GM18520 (cell line): Measurements from ENCODE around the gene RASA3.

ENCODE experiments used
- ATAC-seq: cut with Tn5 transposase; IDR thresholded peaks from one replicate; pipeline ENCODE4 v1.9.1; 2021; ENCODE audit not compliant: unreplicated experiment

The RASA3 gene

GRCh38 chr13:113943821-113944565 lies 188.4 kb downstream of the RASA3 start:
- ATAC-seq = no peak

GRCh38 chr13:113942591-113943103 lies 189.8 kb downstream of the RASA3 start:
- ATAC-seq = no peak

GRCh38 chr13:113941571-113942191 lies 190.7 kb downstream of the RASA3 start:
- no peak for ATAC-seq

GRCh38 chr13:113939944-113940297 lies 192.5 kb downstream of the RASA3 start:
- no peak for ATAC-seq

- ATAC-seq = no peak
Measured at GRCh38 chr13:113939129-113939943, 193.1 kb downstream of the RASA3 start.

- no peak for ATAC-seq
Measured at GRCh38 chr13:113938716-113939115, 193.7 kb downstream of the RASA3 start.

GRCh38 chr13:113938246-113938645 lies 194.2 kb downstream of the RASA3 start:
- no peak for ATAC-seq

- ATAC-seq = no peak
Measured at GRCh38 chr13:113937527-113938180, 194.8 kb downstream of the RASA3 start.

- no peak for ATAC-seq
Measured at GRCh38 chr13:113937073-113937472, 195.3 kb downstream of the RASA3 start.

GRCh38 chr13:113936166-113936965 lies 196.1 kb downstream of the RASA3 start:
- ATAC-seq = no peak

GRCh38 chr13:113935001-113935844 lies 197.2 kb downstream of the RASA3 start:
- no peak for ATAC-seq

GRCh38 chr13:113934576-113934975 lies 197.8 kb downstream of the RASA3 start:
- ATAC-seq = no peak

GRCh38 chr13:113933901-113934300 lies 198.5 kb downstream of the RASA3 start:
- no peak for ATAC-seq

GRCh38 chr13:113931841-113932459 lies 200.5 kb downstream of the RASA3 start:
- ATAC-seq = no peak

GRCh38 chr13:113930671-113931637 lies 201.5 kb downstream of the RASA3 start:
- ATAC-seq = no peak

GRCh38 chr13:113929628-113930615 lies 202.5 kb downstream of the RASA3 start:
- ATAC-seq = no peak
